Neural progenitor cell (in vitro differentiated cells): ENCODE data around the gene MISP3.

Source experiments
- EZH2 ChIP-seq: fragments of 200-600 bp; sonication (generic); IDR thresholded peaks from 2 replicates; pipeline ENCODE4 v1.6.1; 2017; ENCODE audit warnings: antibody characterized with exemption, mild to moderate bottlenecking, moderate library complexity
- TF ChIP-seq, protein P1 (sequence below): fragments of 200-600 bp; sonication (generic); IDR thresholded peaks from 2 replicates; pipeline ENCODE4 v1.5.1; 2017; ENCODE audit warnings: antibody characterized with exemption, mild to moderate bottlenecking

DNA sequence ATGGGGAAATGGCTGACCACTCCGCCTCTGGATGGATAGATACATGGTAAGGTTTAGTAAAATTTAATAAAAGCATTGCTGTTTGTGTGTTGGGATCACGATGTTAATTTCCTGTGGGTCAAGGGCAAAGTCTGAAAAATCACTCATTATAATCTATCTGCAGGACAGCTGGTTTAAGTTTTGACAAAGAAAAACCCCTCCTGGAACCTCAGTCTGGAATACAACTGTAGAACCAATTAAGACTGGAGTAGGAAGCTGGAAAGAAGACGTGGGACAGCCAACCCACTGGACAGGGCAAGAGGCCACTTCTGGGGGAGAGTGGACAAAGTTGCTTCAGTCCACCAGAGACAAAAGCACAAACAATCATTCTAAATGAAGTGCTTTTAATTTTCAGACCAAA, 46.6 kb downstream of the MISP3 start:
- no peak for TF ChIP-seq EZH2
- TF ChIP-seq, protein P1, sequence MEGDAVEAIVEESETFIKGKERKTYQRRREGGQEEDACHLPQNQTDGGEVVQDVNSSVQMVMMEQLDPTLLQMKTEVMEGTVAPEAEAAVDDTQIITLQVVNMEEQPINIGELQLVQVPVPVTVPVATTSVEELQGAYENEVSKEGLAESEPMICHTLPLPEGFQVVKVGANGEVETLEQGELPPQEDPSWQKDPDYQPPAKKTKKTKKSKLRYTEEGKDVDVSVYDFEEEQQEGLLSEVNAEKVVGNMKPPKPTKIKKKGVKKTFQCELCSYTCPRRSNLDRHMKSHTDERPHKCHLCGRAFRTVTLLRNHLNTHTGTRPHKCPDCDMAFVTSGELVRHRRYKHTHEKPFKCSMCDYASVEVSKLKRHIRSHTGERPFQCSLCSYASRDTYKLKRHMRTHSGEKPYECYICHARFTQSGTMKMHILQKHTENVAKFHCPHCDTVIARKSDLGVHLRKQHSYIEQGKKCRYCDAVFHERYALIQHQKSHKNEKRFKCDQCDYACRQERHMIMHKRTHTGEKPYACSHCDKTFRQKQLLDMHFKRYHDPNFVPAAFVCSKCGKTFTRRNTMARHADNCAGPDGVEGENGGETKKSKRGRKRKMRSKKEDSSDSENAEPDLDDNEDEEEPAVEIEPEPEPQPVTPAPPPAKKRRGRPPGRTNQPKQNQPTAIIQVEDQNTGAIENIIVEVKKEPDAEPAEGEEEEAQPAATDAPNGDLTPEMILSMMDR = no peak
